ENCODE data around the gene INO80E.

The INO80E gene

DNA sequence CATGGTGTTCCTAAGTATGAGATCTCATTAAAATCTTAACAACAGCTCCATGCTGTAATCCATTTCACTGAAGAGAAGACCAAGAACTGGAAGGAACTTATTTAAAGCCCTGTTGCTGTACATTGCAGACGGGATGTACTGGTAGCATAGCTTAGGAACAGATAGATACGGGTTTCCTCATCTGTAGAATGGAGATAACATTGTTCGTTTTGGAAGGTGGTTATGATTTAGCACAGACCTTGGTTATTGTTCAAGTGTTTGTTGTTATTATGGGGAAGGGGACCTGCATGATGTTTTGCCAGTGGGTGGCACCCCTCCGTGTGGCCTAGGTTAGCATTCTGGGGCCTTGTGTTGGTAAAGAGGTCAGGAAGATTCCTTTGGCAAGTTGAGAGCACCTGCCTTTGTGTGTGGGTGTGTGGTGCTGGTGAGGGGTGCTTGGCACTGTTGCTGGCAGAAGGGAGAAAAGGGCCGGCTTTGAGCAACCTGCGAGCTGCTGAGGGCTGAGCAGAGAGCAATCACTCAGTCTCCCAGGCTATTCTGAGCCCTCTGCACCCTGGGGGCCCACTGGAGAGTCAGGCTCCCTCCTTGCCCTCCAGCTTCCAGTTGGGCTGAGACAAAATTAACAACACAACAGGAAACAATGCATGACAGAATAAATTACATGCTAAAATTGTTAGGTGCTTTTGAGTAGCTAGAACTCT is 20.1 kb upstream of the INO80E start:
- DNase-seq = no peak

DNA sequence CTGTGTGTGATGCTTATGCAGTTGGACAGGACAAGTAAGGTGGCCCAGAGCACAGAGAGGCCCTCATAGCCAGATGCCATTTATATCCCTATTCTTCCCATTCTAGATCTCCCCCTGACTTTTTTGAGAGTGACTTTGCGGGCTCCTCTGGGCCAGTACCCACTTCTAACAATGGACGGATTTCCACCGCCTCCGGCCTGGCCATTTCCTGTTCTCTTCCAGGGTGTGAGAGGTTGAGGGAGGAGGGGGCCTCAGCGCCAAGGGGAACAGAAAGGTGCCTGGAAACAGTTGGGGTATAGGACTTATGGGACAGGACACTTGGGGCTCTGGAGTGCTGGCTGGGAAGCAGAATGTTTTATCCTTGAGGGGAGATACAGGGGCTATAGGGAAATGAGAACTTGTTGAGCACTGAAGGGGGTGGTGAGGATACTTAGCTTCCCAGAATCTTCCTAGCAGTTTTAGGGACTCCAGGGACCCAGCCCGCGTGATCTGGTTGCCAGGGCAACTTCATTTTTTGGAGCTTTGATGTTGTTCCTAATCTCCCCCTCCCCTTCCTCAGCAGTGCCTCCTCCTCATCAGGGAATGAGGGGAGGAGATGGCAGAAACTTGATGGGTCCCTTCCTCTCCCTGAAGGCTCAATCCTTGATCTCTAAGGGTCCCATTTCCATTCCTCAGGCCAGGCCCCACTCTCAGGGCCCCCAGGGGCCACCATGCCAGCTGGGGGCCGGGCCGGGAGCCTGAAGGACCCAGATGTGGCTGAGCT is 18.8 kb upstream of the INO80E start:
- no peak for DNase-seq

DNA sequence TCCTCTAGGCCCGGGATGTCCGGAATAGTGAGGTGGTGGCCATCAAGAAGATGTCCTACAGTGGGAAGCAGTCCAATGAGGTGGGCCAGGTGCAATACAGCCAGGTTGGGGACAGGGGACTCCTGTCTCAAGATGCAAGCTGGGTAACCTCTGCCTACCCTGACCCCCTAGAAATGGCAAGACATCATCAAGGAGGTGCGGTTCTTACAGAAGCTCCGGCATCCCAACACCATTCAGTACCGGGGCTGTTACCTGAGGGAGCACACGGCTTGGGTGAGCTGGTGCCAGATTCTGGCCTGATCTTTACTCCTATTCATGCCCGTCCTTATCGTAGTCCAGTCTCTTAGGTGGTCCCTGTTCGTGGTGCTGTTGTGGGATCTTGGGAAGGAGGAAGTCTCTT is 18.0 kb upstream of the INO80E start:
- DNase-seq = no peak

DNA sequence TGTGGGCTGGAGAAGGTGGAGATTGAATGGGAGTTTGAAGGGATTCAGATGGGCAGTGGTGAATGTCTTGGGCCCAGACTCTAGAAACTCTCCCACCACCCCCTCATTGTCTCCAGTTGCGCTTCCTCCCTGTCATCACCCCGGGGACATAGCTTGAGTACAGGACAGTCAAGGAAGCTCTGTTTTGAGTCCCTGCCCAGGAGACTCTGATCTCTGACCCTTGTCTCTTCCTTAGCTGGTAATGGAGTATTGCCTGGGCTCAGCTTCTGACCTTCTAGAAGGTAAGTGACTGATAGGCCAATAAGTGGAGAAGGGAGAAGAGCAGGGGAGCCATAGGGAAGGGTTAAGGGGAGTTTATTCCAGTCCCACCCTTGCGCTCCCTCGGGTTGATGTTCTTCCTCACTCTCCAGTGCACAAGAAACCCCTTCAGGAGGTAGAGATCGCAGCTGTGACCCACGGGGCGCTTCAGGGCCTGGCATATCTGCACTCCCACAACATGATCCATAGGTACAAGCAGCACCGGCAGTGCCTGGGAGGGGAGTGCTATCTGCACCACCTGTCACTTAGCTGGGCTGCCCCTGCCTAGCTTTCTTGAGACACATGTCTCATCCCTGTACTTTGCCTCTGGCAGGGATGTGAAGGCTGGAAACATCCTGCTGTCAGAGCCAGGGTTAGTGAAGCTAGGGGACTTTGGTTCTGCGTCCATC is 17.3 kb upstream of the INO80E start:
- DNase-seq = no peak

DNA sequence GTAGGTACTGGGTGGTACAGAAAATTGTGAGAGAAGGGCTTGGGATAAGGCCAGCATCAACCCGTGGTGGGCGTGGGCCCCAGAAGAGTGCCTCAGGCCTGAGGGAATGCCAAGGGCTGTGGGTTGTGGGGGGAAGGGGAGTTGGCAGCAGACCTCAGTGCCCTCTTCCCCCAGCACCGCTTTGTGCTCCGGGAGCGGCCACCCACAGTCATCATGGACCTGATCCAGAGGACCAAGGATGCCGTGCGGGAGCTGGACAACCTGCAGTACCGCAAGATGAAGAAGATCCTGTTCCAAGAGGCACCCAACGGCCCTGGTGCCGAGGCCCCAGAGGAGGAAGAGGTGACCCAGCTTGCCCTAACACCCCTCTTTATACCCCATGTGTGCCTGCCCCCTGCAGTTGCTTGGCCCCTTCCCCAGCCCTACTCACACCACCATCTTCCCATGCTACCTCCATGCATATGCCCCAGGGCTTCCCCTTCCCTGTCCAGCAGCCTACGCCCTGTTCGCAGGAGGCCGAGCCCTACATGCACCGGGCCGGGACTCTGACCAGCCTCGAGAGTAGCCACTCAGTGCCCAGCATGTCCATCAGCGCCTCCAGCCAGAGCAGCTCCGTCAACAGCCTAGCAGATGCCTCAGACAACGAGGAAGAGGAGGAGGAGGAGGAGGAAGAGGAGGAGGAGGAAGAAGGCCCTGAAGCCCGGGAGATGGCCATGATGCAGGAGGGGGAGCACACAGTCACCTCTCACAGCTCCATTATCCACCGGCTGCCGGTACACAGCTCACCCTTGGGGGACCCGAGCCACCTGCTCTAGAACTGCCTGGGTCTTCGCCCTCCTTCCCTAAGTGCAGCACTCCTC is 13.3 kb upstream of the INO80E start:
- no peak for DNase-seq

DNA sequence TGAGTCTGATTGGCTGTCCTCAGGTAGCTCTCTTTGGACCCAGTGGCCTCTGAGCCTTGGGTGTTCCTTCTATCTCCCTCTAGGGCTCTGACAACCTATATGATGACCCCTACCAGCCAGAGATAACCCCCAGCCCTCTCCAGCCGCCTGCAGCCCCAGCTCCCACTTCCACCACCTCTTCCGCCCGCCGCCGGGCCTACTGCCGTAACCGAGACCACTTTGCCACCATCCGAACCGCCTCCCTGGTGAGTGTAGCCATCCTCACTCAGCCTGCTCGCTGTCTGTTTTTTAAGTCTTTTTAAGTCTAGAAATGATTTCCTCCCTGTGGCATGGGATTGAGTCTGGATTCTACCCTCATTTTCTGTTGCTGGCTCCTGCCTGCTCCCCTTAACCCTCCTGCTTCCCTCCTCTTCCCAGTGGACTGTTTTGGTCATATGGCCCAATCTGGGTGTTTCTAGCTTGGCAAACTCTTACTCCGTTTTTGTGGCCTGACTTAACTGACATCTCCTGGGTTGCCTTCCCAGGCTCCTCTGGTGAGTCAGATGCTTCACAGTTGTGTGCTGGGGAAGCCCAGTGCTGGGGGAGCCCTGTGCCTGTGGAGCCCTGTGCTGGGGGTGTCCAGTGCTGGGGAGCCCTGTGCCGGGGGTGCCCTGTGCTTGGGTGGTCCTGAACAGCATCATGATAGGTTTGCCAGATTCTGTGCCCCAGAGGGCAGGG is 12.5 kb upstream of the INO80E start:
- no peak for DNase-seq

DNA sequence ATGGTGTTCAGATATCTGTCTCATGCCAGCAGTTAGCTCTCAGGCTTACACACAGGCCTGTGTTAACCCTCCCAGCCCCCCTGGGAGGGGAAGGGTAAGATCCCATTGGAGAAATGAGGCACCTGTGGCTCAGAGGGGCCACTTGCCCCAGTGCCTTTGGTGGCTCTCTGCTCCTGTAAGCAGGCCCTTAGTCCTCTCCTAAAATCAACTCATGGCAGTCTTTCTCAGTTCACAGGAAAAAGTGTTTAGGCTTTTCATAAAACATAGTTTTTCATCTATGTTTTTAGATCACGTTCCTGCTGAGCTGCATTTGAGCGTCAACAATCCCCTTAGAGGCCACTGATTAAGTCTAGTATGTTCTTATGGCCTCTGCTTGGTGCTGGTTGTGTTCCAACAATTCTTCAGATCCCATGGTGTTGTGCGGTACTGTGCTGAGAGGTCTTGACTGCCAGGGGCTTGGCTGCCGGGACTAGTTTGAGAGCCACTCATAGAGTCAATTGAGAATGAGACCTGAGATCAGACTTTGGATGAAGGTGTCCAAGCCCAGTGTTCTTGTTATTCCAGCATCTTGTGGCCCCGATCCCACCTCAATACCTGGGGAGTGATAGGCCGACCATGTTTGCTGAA is 11.8 kb upstream of the INO80E start:
- DNase-seq = no peak

DNA sequence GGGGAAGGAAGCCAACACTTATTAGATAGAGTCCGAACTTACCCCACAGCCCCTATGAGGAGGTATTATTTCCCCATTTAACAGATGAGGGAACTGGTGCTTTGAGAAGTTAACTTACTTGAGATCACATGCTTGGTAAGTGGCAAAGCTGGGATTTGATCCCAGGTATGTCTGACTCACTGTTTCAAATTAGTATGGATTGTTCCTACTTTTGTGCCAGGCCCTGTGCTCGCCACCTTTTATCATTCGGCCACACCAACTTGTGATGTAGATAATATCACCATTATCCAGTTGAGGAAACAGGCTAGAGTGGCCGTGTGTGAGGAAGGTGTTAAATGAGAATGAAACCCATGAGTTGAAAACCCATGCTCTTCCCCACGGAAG is 11.3 kb upstream of the INO80E start:
- DNase-seq = no peak

DNA sequence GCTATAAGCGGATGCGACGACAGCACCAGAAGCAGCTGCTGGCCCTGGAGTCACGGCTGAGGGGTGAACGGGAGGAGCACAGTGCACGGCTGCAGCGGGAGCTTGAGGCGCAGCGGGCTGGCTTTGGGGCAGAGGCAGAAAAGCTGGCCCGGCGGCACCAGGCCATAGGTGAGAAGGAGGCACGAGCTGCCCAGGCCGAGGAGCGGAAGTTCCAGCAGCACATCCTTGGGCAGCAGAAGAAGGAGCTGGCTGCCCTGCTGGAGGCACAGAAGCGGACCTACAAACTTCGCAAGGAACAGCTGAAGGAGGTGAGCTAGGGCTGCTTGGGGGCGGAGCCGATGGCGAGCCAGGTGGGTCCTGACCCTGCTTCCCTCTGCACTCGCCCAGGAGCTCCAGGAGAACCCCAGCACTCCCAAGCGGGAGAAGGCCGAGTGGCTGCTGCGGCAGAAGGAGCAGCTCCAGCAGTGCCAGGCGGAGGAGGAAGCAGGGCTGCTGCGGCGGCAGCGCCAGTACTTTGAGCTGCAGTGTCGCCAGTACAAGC is 10.7 kb upstream of the INO80E start:
- no peak for DNase-seq

DNA sequence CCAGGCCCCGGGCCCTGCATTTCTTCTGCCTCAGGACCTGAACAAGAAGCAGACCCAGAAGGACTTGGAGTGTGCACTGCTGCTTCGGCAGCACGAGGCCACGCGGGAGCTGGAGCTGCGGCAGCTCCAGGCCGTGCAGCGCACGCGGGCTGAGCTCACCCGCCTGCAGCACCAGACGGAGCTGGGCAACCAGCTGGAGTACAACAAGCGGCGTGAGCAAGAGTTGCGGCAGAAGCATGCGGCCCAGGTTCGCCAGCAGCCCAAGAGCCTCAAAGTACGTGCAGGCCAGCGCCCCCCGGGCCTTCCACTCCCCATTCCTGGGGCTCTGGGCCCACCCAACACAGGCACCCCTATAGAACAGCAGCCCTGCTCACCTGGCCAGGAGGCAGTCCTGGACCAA is 9.8 kb upstream of the INO80E start:
- DNase-seq = no peak

DNA sequence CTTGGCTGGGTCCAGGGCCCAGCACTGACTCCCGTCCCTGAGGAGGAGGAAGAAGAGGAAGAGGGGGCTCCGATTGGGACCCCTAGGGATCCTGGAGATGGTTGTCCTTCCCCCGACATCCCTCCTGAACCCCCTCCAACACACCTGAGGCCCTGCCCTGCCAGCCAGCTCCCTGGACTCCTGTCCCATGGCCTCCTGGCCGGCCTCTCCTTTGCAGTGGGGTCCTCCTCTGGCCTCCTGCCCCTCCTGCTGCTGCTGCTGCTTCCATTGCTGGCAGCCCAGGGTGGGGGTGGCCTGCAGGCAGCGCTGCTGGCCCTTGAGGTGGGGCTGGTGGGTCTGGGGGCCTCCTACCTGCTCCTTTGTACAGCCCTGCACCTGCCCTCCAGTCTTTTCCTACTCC is 9.1 kb upstream of the INO80E start:
- DNase-seq = no peak

DNA sequence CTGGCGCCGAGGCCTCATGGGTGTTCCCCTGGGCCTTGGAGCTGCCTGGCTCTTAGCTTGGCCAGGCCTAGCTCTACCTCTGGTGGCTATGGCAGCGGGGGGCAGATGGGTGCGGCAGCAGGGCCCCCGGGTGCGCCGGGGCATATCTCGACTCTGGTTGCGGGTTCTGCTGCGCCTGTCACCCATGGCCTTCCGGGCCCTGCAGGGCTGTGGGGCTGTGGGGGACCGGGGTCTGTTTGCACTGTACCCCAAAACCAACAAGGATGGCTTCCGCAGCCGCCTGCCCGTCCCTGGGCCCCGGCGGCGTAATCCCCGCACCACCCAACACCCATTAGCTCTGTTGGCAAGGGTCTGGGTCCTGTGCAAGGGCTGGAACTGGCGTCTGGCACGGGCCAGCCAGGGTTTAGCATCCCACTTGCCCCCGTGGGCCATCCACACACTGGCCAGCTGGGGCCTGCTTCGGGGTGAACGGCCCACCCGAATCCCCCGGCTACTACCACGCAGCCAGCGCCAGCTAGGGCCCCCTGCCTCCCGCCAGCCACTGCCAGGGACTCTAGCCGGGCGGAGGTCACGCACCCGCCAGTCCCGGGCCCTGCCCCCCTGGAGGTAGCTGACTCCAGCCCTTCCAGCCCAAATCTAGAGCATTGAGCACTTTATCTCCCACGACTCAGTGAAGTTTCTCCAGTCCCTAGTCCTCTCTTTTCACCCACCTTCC is 8.5 kb upstream of the INO80E start:
- DNase-seq = no peak

DNA sequence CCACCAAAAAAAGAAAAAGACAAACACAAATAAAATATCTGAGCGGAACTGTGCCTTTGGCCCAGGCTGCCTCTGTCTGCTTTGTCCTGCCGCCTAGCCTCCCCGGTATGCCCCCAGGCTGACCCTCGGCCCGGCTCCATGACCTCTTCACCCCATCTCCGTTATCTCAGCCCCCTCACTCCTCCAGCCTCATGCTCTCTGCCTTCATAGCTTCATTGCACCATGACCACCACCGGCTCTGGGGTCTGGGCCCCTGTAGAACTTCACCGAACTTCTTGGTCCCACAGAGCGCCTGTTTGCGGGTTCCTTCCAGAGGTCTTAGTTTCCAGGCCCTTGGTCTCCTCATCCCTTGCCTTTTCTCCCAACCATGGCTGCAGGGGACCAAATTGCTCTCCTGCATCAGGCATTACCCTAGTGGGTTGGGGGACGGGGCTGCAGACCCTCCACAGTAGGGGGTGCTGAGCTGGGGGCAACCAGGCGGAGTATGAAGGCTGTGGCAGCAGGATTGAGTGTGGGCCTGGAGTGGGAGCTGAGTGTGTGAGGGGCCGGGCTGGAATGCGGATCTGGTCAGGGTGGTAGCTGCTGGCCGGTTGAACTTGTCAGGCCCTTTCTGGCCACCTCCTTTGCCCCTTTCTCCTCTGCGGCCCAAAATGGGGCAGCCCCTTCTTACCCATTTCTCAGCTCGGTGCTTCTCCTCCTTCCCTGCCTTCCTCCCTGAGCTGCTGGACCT is 7.5 kb upstream of the INO80E start:
- no peak for DNase-seq

DNA sequence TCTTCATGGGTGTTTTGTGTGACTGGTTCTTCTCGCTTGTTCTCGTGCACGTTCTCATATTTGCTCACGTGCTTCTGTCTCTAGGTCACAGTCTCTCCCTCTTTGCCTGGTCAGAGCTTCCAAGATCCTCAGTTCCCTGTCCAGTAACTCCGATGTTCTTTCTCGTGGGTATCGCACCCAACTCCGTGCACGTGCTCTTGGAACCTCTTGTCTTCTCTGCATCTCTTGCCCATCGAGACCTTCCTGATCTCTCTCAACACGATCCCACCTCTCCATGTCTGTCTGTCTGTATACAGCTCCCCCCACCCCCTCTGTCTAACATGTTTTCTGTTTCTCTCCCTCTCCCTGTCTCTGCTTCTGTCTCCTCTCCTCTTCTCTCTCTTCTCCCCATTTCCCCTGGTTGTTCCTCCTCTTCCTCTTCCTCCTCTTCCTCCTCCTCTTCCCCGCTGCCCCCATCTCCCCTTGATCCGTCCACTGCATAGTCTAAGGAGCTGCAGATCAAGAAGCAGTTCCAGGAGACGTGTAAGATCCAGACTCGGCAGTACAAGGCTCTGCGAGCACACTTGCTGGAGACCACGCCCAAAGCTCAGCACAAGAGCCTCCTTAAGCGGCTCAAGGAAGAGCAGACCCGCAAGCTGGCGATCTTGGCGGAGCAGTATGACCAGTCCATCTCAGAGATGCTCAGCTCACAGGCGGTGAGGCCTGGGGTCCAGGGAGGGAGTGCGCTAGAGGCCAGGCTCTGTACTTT is 6.8 kb upstream of the INO80E start:
- DNase-seq = no peak

DNA sequence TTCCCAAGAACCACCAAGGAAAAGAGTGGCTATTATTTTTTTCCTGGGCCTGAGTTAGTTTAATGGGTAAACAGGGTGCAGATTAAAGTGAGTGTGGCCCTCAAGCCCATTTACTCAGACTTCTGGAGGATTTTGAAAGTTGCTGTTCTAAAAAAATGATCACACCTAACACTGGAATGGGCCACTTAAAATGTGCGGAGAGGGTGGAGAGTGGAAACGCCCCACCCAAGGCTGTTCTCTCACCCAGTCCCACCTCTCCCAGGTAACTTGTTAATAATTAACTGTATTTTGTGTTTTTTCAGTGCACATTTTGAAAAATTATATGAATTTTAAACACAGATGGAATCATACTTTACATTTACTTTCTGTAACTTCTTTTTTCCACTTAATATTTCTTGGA is 6.0 kb upstream of the INO80E start:
- no peak for DNase-seq

DNA sequence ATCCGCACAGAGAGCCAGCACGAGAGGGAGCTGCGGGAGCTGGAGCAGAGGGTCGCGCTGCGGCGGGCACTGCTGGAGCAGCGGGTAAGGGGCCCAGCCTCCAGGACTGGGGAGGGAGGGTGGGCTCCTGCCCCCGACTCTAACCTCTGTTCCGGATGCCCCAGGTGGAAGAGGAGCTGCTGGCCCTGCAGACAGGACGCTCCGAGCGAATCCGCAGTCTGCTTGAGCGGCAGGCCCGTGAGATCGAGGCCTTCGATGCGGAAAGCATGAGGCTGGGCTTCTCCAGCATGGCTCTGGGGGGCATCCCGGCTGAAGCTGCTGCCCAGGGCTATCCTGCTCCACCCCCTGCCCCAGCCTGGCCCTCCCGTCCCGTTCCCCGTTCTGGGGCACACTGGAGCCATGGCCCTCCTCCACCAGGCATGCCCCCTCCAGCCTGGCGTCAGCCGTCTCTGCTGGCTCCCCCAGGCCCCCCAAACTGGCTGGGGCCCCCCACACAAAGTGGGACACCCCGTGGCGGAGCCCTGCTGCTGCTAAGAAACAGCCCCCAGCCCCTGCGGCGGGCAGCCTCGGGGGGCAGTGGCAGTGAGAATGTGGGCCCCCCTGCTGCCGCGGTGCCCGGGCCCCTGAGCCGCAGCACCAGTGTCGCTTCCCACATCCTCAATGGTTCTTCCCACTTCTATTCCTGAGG is 5.0 kb upstream of the INO80E start:
- no peak for DNase-seq

DNA sequence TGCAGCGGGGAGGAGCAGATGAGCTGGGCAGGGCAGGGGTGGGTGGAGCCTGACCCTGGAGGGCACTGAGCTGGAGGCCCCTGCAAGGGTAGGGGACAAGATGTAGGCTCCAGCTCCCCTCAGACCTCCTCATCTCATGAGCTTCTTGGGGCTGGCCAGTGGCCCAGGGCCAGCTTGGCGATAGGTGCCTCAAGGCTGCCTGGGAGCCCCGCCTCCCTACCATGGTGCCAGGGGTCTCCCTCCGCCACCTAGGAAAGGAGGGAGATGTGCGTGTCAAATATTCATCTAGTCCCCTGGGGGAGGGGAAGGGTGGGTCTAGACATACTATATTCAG is 4.5 kb upstream of the INO80E start:
- no peak for DNase-seq

DNA sequence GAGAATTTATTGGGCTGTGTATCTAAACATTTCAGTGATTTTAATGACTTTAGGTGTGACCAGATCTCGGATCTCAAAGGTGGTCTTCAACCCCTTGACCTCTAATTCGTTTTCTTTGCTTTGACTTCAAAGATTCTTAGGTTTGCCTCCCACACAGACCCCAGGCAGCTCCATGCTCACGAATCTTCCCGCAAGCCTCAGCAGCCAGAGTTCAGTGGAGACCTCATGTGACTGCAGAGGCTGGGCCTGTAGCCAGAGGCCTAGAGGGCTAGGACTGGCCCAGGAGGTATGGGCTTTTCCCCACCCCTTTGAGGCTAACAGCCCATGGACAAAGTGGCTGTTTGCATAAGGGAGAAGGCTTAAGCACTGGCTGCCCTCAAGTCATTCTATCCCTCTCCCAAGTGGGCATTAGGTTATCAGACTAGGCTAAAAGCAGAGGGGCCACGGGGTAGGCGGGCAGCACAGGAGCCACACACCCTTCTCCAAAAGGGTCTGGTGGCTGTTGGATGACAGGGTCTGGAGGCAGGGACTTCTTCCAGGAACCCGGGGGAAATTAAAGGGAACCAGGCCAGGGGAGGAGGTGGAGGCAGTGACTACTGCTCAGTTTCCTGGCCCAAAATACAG is 3.6 kb upstream of the INO80E start:
- DNase-seq = no peak
